ENCODE results near the gene PROCA1.
A peak's percentile ranks its signal among the peaks of the same experiment; 100 is the strongest.

PROCA1 gene

GRCh38 chr17:28748852-28749515 lies 37.3 kb upstream of the PROCA1 start:
- H3K4ac ChIP-seq (ENCODE audit: low read length): no peak overlapping the region
- peak overlapping the region; percentile 6 for H4K8ac ChIP-seq (ENCODE audit: low read depth, low read length)
- DNase-seq (ENCODE audit: low spot score): no peak
- no peak overlapping the region for H4K91ac ChIP-seq (ENCODE audit: low read depth, low read length, poor library complexity)
- H3K79me1 ChIP-seq (ENCODE audit: low read depth, low read length): peaks cover 26% of the 10 kb centered on the region
- no peak overlapping the region for H3K4me3 ChIP-seq (ENCODE audit: low read length in 2 of 2)
- no peak overlapping the region for H3K18ac ChIP-seq (ENCODE audit: low read length)
- peak overlapping the region; percentile 61 for H3K23ac ChIP-seq (ENCODE audit: low read depth, low read length, poor library complexity)
- H2AK5ac ChIP-seq (ENCODE audit: low read depth, low read length): no peak overlapping the region
- WGBS, 2 donors (ENCODE audit: extremely low coverage in 2 of 2, insufficient read length in 2 of 2, insufficient replicate concordance in 1 of 2): no CpG with 5 or more reads among the region's 18 CpGs
- peak overlapping the region; percentile 18 for H2BK120ac ChIP-seq (ENCODE audit: low read depth, low read length)
- no peak overlapping the region for H3K27ac ChIP-seq (replicated peaks; ENCODE audit: low read length)
- H2BK5ac ChIP-seq (ENCODE audit: low read length): no peak overlapping the region
- H3K27me3 ChIP-seq (ENCODE audit: control insufficient read depth in 3 of 3, insufficient read depth in 3 of 3, low read depth in 1 of 3, low read length in 3 of 3): no peaks in the 10 kb centered on the region
- H2BK15ac ChIP-seq (ENCODE audit: low read length): no peak overlapping the region
- peaks cover 19 to 27% of the 10 kb centered on the region in 2 donors for H3K4me1 ChIP-seq (ENCODE audit: control insufficient read depth in 2 of 2, insufficient read depth in 1 of 2, low read depth in 1 of 2, low read length in 2 of 2)
- H3K14ac ChIP-seq (ENCODE audit: low read length): no peak overlapping the region
- H2AFZ ChIP-seq (ENCODE audit: low read length): no peak overlapping the region
- H3K36me3 ChIP-seq (replicated peaks in 1 of 2; ENCODE audit: control insufficient read depth in 2 of 2, insufficient read depth in 2 of 2, low read length in 2 of 2): peaks cover 55 to 82% of the 10 kb centered on the region in 2 donors
- H3K4me2 ChIP-seq (ENCODE audit: insufficient read depth, low read length, poor library complexity, severe bottlenecking): no peak overlapping the region
- peak overlapping the region; percentile 54 for H3K9ac ChIP-seq (ENCODE audit: low read depth, low read length, poor library complexity)
- peaks cover 0 to 2% of the 10 kb centered on the region in 2 donors for H3K9me3 ChIP-seq (replicated peaks in 1 of 2; ENCODE audit: control insufficient read depth in 2 of 2, insufficient read depth in 1 of 2, low read depth in 1 of 2, low read length in 2 of 2)
- H2BK12ac ChIP-seq (ENCODE audit: low read length): no peak overlapping the region

- Histone ChIP-seq H2BK15ac (ENCODE audit: low read length) (no peak overlapping the region), H3K4me1 (ENCODE audit: control insufficient read depth in 2 of 2, insufficient read depth in 1 of 2, low read depth in 1 of 2, low read length in 2 of 2) (peaks cover 19 to 27% of the 10 kb centered on the region in 2 donors), H2BK12ac (ENCODE audit: low read length) (peak overlapping the region; percentile 14), H3K23ac (ENCODE audit: low read depth, low read length, poor library complexity) (peak overlapping the region; percentile 16), H3K4me3 (ENCODE audit: low read length in 2 of 2) (no peak overlapping the region), H3K27ac (replicated peaks; ENCODE audit: low read length) (no peak overlapping the region), H2BK120ac (ENCODE audit: low read depth, low read length) (no peak overlapping the region), H2AFZ (ENCODE audit: low read length) (no peak overlapping the region), H3K9ac (ENCODE audit: low read depth, low read length, poor library complexity) (peak overlapping the region; percentile 36), H3K4me2 (ENCODE audit: insufficient read depth, low read length, poor library complexity, severe bottlenecking) (no peak overlapping the region), H4K8ac (ENCODE audit: low read depth, low read length) (peak overlapping the region; percentile 23), H4K91ac (ENCODE audit: low read depth, low read length, poor library complexity) (no peak overlapping the region), H3K79me1 (ENCODE audit: low read depth, low read length) (peaks cover 27% of the 10 kb centered on the region), H3K9me3 (replicated peaks in 1 of 2; ENCODE audit: control insufficient read depth in 2 of 2, insufficient read depth in 1 of 2, low read depth in 1 of 2, low read length in 2 of 2) (peaks cover 0 to 2% of the 10 kb centered on the region in 2 donors), H3K4ac (ENCODE audit: low read length) (no peak overlapping the region), H3K36me3 (replicated peaks in 1 of 2; ENCODE audit: control insufficient read depth in 2 of 2, insufficient read depth in 2 of 2, low read length in 2 of 2) (peaks cover 55 to 82% of the 10 kb centered on the region in 2 donors), H3K18ac (ENCODE audit: low read length) (peak overlapping the region; percentile 75), H2AK5ac (ENCODE audit: low read depth, low read length) (peak overlapping the region; percentile 3), H3K27me3 (ENCODE audit: control insufficient read depth in 3 of 3, insufficient read depth in 3 of 3, low read depth in 1 of 3, low read length in 3 of 3) (no peaks in the 10 kb centered on the region), H2BK5ac (ENCODE audit: low read length) (no peak overlapping the region), H3K14ac (ENCODE audit: low read length) (no peak overlapping the region)
- WGBS, 2 donors (ENCODE audit: extremely low coverage in 2 of 2, insufficient read length in 2 of 2, insufficient replicate concordance in 1 of 2): no CpG with 5 or more reads among the region's 18 CpGs
- DNase-seq (ENCODE audit: low spot score): no peak
Observed at GRCh38 chr17:28747801-28748750, 36.4 kb upstream of the PROCA1 start.

- no peak overlapping the region for H4K8ac ChIP-seq (ENCODE audit: low read depth, low read length)
- peaks cover 27% of the 10 kb centered on the region for H3K79me1 ChIP-seq (ENCODE audit: low read depth, low read length)
- no CpG with 5 or more reads among the region's 7 CpGs for WGBS, 2 donors (ENCODE audit: extremely low coverage in 2 of 2, insufficient read length in 2 of 2, insufficient replicate concordance in 1 of 2)
Observed at GRCh38 chr17:28747051-28747691, 35.5 kb upstream of the PROCA1 start.

More at GRCh38 chr17:28747051-28747691, 35.5 kb upstream of the PROCA1 start:
- Histone ChIP-seq H3K4me2 (ENCODE audit: insufficient read depth, low read length, poor library complexity, severe bottlenecking) (peak overlapping the region; percentile 52), H3K9me3 (replicated peaks in 1 of 2; ENCODE audit: control insufficient read depth in 2 of 2, insufficient read depth in 1 of 2, low read depth in 1 of 2, low read length in 2 of 2) (no peaks in the 10 kb centered on the region), H3K4me3 (ENCODE audit: low read length in 2 of 2) (no peak overlapping the region), H2AFZ (ENCODE audit: low read length) (no peak overlapping the region), H3K9ac (ENCODE audit: low read depth, low read length, poor library complexity) (peak overlapping the region; percentile 50), H2BK15ac (ENCODE audit: low read length) (no peak overlapping the region), H2BK5ac (ENCODE audit: low read length) (peak overlapping the region; percentile 32), H3K4ac (ENCODE audit: low read length) (no peak overlapping the region), H3K18ac (ENCODE audit: low read length) (peak overlapping the region; percentile 44), H2BK12ac (ENCODE audit: low read length) (no peak overlapping the region), H2AK5ac (ENCODE audit: low read depth, low read length) (peak overlapping the region; percentile 3), H3K27me3 (ENCODE audit: control insufficient read depth in 3 of 3, insufficient read depth in 3 of 3, low read depth in 1 of 3, low read length in 3 of 3) (no peaks in the 10 kb centered on the region), H3K14ac (ENCODE audit: low read length) (no peak overlapping the region), H3K4me1 (ENCODE audit: control insufficient read depth in 2 of 2, insufficient read depth in 1 of 2, low read depth in 1 of 2, low read length in 2 of 2) (peaks cover 19 to 30% of the 10 kb centered on the region in 2 donors), H4K91ac (ENCODE audit: low read depth, low read length, poor library complexity) (no peak overlapping the region), H2BK120ac (ENCODE audit: low read depth, low read length) (no peak overlapping the region), H3K23ac (ENCODE audit: low read depth, low read length, poor library complexity) (peak overlapping the region; percentile 16), H3K27ac (replicated peaks; ENCODE audit: low read length) (peak overlapping the region; percentile 72), H3K36me3 (replicated peaks in 1 of 2; ENCODE audit: control insufficient read depth in 2 of 2, insufficient read depth in 2 of 2, low read length in 2 of 2) (peaks cover 52 to 74% of the 10 kb centered on the region in 2 donors)
- DNase-seq (ENCODE audit: low spot score): no peak
